K562 (cell line): ENCODE measurements around the gene INHBC.

Experiments
- ADNP ChIP-seq: fragments of 200-800 bp; sonication (Bioruptor generic); IDR thresholded peaks from 2 replicates; pipeline ENCODE4 v1.6.1; 2016; ENCODE audit warnings: missing genetic modification characterization, missing compliant biosample characterization
- CBX5 ChIP-seq: IDR thresholded peaks from 2 replicates; pipeline ENCODE4 v1.6.1; 2014; ENCODE audit warnings: low read depth, borderline replicate concordance
- CREB3L1 ChIP-seq: fragments of 450-650 bp; IDR thresholded peaks from 2 replicates; pipeline ENCODE4 v1.6.1; 2014; ENCODE audit warnings: low read depth, mild to moderate bottlenecking, moderate library complexity, borderline replicate concordance
- EZH2 ChIP-seq: IDR thresholded peaks from 2 replicates; pipeline ENCODE4 v1.6.1; 2012; ENCODE audit warnings: low read depth, mild to moderate bottlenecking, inconsistent platforms, low read length, borderline replicate concordance
- MYC ChIP-seq, 2 experiments: fragments of 250-450 bp in 1 of 2; sonication (Bioruptor Pico) in 1 of 2; IDR thresholded peaks; 2 replicates each; pipeline versions ENCODE4 v1.5.1 to v1.6.1; 2012 to 2021; ENCODE audit warnings: low read depth in 2 of 2, borderline replicate concordance in 1 of 2, improper control_type of control experiment in 1 of 2, low read length in 1 of 2, mild to moderate bottlenecking in 1 of 2, moderate library complexity in 1 of 2
- ZNF609 ChIP-seq: sonication (generic); formaldehyde crosslinking; IDR thresholded peaks from 2 replicates; pipeline ENCODE4 v1.8.1; 2023; ENCODE audit warnings: missing genetic modification reagents, mild to moderate bottlenecking, borderline replicate concordance
- ZNF699 ChIP-seq: fragments of 250-450 bp; sonication (Bioruptor Pico); IDR thresholded peaks from 2 replicates; pipeline ENCODE4 v1.8.0; 2021; ENCODE audit warnings: mild to moderate bottlenecking, moderate library complexity; ENCODE audit not compliant: insufficient replicate concordance

- TF ChIP-seq ZNF699 (CRISPR knock-in tag): no peak
- TF ChIP-seq EZH2: no peak
- TF ChIP-seq MYC (IDR thresholded peaks at IDR 0.05; ENCODE audit: low read depth, low read length): no peak
- no peak for TF ChIP-seq MYC (CRISPR knock-in tag; IDR thresholded peaks at IDR 0.05; ENCODE audit: borderline replicate concordance, low read depth)
- no peak for TF ChIP-seq ZNF609
- no peak for TF ChIP-seq CBX5
- TF ChIP-seq ADNP: no peak
- TF ChIP-seq CREB3L1: no peak
Measured at GRCh38 chr12:57404966-57405640, 29.5 kb upstream of the INHBC start.
